Brain microvascular endothelial cell (primary cell): ENCODE results near the gene POFUT2.

Experiments used
- DNase-seq: peaks from one replicate; pipeline ENCODE4 v3.0.0-alpha.2; 2020
- H3K27ac ChIP-seq: fragments of 250-450 bp; sonication (Bioruptor Pico); 2 replicates; pipeline ENCODE4 v1.5.1; 2020; ENCODE audit warnings: mild to moderate bottlenecking, moderate library complexity
- H3K27me3 ChIP-seq: fragments of 250-450 bp; sonication (Bioruptor Pico); replicated peaks from 2 replicates; pipeline ENCODE4 v1.5.1; 2020; ENCODE audit warnings: mild to moderate bottlenecking
- H3K36me3 ChIP-seq: fragments of 250-450 bp; sonication (Bioruptor Pico); replicated peaks from 2 replicates; pipeline ENCODE4 v1.5.1; 2020; ENCODE audit warnings: mild to moderate bottlenecking
- H3K4me3 ChIP-seq: 2 replicates; pipeline ENCODE4 v1.5.1; 2011; ENCODE audit warnings: low read depth, mild to moderate bottlenecking, control low read depth, low read length, moderate library complexity
- in situ Hi-C: cut with HindIII; loops from 2 replicates; pipeline ENCODE4 v1.10.0; 2017; ENCODE audit warnings: low sequenced_read_pairs, low pct_ligation_motif_present
- TF ChIP-seq, protein P1 (sequence below): IDR thresholded peaks from 2 replicates; pipeline ENCODE4 v1.5.1; 2011; ENCODE audit warnings: low read depth, mild to moderate bottlenecking, moderate library complexity, low read length, control low read depth, inconsistent platforms; ENCODE audit errors: missing control alignments

Gene POFUT2

GRCh38 chr21:45305836-45306235 lies 18.1 kb upstream of the POFUT2 start:
- H3K4me3 ChIP-seq = no peak overlapping the region
- TF ChIP-seq, protein P1, sequence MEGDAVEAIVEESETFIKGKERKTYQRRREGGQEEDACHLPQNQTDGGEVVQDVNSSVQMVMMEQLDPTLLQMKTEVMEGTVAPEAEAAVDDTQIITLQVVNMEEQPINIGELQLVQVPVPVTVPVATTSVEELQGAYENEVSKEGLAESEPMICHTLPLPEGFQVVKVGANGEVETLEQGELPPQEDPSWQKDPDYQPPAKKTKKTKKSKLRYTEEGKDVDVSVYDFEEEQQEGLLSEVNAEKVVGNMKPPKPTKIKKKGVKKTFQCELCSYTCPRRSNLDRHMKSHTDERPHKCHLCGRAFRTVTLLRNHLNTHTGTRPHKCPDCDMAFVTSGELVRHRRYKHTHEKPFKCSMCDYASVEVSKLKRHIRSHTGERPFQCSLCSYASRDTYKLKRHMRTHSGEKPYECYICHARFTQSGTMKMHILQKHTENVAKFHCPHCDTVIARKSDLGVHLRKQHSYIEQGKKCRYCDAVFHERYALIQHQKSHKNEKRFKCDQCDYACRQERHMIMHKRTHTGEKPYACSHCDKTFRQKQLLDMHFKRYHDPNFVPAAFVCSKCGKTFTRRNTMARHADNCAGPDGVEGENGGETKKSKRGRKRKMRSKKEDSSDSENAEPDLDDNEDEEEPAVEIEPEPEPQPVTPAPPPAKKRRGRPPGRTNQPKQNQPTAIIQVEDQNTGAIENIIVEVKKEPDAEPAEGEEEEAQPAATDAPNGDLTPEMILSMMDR = no peak
- H3K27ac ChIP-seq = peak overlapping the region; percentile 98
- H3K36me3 ChIP-seq = no peaks in the 10 kb centered on the region
- in situ Hi-C loops = no loop called here
- no peaks in the 10 kb centered on the region for H3K27me3 ChIP-seq
- peak; percentile 33 for DNase-seq

DNA sequence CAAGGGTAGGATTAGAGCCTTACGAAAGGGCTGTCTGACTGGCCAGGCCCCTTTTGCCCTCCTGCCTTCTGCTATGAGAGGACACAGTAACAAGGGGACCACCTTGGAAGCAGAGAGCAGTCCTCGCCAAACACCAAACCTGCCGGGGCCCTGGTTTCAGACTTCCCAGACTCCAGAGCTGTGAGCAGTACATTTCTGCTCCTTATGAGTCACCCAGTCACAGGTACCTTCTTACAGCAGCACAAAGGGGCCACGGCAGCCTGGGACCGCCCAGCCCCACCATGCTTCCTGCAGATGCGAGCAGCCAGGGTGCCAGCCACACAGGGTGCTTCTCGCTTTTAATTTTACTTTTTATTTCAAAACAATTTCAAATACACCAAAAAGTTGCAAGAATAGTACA lies 17.2 kb upstream of the POFUT2 start:
- TF ChIP-seq, protein P1 = no peak
- in situ Hi-C loops = no loop called here
- Histone ChIP-seq H3K4me3 (no peak overlapping the region), H3K27me3 (no peaks in the 10 kb centered on the region), H3K36me3 (no peaks in the 10 kb centered on the region), H3K27ac (no peak overlapping the region)
- DNase-seq = no peak

GRCh38 chr21:45304476-45304830 lies 16.8 kb upstream of the POFUT2 start:
- Histone ChIP-seq H3K27me3 (no peaks in the 10 kb centered on the region), H3K27ac (no peak overlapping the region), H3K4me3 (no peak overlapping the region), H3K36me3 (no peaks in the 10 kb centered on the region)
- TF ChIP-seq, protein P1 = no peak
- no peak for DNase-seq
- in situ Hi-C loops = no loop called here

- H3K4me3 ChIP-seq = no peak overlapping the region
- no peaks in the 10 kb centered on the region for H3K36me3 ChIP-seq
- H3K27ac ChIP-seq = no peak overlapping the region
- H3K27me3 ChIP-seq = no peaks in the 10 kb centered on the region
- TF ChIP-seq, protein P1 = no peak
- in situ Hi-C loops = no loop called here
- no peak for DNase-seq
These were observed 16.2 kb upstream of the POFUT2 start for GRCh38 chr21:45303751-45304475.

GRCh38 chr21:45303091-45303615 lies 15.5 kb upstream of the POFUT2 start:
- Histone ChIP-seq H3K4me3 (no peak overlapping the region), H3K36me3 (no peaks in the 10 kb centered on the region), H3K27me3 (no peaks in the 10 kb centered on the region), H3K27ac (no peak overlapping the region)
- in situ Hi-C loops = no loop called here
- TF ChIP-seq, protein P1 = no peak
- DNase-seq = no peak
